Bronchial epithelial cell (primary cell): ENCODE measurements around the gene SCFD2. TPM values are rescaled to one million over a fixed set of nuclear protein-coding genes. Genes with fewer than 3 reads are reported as not detected.

Experiments
- DNase-seq: peaks from one replicate; pipeline ENCODE4 v3.0.0-alpha.2; 2010; ENCODE audit warnings: low read depth
- FAIRE-seq: peaks from 2 replicates; lab custom pipeline; 2011; peaks lifted over from hg19 to GRCh38; lab: Jason Lieb, UNC
- H3K27me3 ChIP-seq: 2 replicates; pipeline ENCODE4 v1.5.1; 2011; ENCODE audit warnings: low read length; ENCODE audit not compliant: control insufficient read depth, insufficient read depth
- H3K36me3 ChIP-seq: 2 replicates; pipeline ENCODE4 v1.5.1; 2011; ENCODE audit warnings: low read length; ENCODE audit not compliant: control insufficient read depth, insufficient read depth
- H3K4me3 ChIP-seq: 2 replicates; pipeline ENCODE4 v1.5.1; 2011; ENCODE audit warnings: mild to moderate bottlenecking, low read depth, low read length, control low read depth
- CTCF ChIP-seq: IDR thresholded peaks from 2 replicates; pipeline ENCODE4 v1.5.1; 2011; ENCODE audit warnings: mild to moderate bottlenecking, moderate library complexity, low read length, control low read depth, inconsistent platforms; ENCODE audit not compliant: insufficient read depth, severe bottlenecking
- total RNA-seq: library from RNA; depleted of rRNA; stranded (reverse); fragments of >200 nt; gene quantifications from 2 replicates; pipeline ENCODE4 v1.2.1, GENCODE V29; 2014

The SCFD2 gene
- total RNA-seq, 1 donor from 2014 or later, result 21.9 TPM

GRCh38 chr4:53192496-53192895, 173.4 kb downstream of the SCFD2 start:
- DNase-seq, result no peak
- Histone ChIP-seq H3K36me3 (no peaks in the 10 kb centered on the region), H3K4me3 (no peak overlapping the region), H3K27me3 (no peaks in the 10 kb centered on the region)
- no peak for TF ChIP-seq CTCF
- no peak for FAIRE-seq

GRCh38 chr4:53191997-53192396, 173.9 kb downstream of the SCFD2 start:
- no peak for DNase-seq
- no peaks in the 10 kb centered on the region for H3K36me3 ChIP-seq
- FAIRE-seq, result no peak
- H3K27me3 ChIP-seq, result no peaks in the 10 kb centered on the region
- H3K4me3 ChIP-seq, result no peak overlapping the region
- no peak for TF ChIP-seq CTCF

DNA sequence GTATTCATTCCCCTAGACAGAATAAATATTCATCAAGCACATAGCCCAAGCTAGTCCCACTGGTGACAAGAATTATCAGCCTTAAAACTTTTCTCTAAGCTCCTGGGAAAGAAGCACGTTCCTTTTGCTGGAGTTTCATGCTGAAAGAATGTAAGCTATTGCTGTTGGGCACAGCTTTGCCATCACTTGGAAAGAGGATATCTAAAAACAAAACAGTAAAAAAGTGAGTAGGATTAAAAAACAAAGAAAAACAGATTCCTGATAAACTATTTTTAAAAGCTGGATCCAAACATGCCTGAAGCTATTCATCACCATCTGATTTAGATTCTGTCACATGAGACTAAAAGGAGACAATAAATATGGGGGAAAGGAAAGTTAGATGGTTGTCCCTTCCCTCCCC, 176.8 kb downstream of the SCFD2 start:
- Histone ChIP-seq H3K4me3 (no peak overlapping the region), H3K36me3 (no peaks in the 10 kb centered on the region), H3K27me3 (no peaks in the 10 kb centered on the region)
- DNase-seq (peak; percentile 19), FAIRE-seq (no peak)
- no peak for TF ChIP-seq CTCF

DNA sequence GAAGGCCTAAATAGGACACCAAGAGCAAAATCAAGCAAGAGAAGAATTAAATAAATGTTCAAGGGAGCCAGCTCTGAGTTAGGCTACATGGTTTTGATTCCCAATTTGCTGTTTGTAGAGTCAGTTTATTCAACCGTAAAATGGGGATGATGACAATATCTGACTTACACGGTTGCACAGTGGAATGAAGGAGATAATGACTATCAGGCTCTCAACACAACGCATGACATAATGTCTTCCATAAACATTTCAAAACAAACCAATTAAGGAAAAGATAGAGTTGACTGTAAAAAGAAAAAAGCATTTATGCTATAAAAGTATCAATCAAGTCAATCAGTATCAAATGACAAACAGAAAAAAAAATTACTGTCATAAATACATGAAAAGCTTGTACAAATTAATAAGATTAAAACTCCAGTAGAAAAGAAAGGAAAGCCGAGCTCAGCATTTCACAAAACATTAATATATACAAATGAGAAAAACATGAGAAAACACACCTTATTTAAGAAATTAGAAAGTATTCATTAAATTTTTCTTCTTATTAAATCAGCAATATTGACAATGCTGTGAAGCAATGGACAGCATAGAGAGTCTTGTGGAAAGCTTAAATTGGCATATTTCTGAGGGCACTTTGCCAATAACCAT, 179.0 kb downstream of the SCFD2 start:
- DNase-seq, result no peak
- Histone ChIP-seq H3K4me3 (no peak overlapping the region), H3K36me3 (no peaks in the 10 kb centered on the region), H3K27me3 (no peaks in the 10 kb centered on the region)
- FAIRE-seq, result no peak
- TF ChIP-seq CTCF, result no peak

DNA sequence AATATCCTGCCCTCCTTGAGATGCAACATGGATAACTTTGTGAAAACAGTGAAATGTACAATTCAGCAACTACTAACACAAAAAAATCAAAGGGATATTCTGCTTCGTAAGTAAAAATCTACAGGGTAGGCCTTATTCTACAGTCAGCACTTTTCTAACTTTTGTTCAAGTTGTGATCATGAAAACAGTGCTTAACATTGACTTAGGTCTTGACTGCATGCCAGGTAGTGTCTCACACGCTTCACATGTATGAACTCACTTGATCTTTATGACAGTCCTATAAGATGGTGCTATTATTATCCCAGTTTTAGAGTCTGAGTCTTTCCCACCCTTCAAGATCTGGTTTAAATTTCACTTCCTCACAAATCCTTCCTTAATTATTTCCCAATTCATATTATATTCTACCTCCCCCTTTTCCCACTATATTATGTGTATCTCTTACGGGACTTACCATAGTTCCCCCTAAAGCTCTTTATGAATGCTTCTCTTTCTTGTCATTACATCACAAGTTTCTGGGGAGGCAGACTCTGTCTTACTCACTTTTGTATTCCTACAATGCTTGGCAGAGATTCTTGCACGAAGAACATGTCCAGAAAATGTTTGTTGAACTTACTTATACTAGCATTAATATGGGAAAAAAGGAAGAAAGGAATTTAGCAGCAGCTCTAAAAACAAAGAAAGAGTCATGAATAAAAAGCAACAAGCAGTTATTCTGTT, 179.8 kb downstream of the SCFD2 start:
- no peak overlapping the region for H3K4me3 ChIP-seq
- no peaks in the 10 kb centered on the region for H3K36me3 ChIP-seq
- no peak for TF ChIP-seq CTCF
- FAIRE-seq (no peak), DNase-seq (no peak)
- H3K27me3 ChIP-seq, result no peaks in the 10 kb centered on the region
